Measurements from ENCODE around the gene CCDC182. TPM values are rescaled to one million over a fixed set of nuclear protein-coding genes. Genes with fewer than 3 reads are reported as not detected.

Gene CCDC182
- total and polyA plus RNA-seq, 2 of the 13 experiments (the other 11 are each of a cell fraction or from before 2014, with no cell fraction given) = not detected

DNA sequence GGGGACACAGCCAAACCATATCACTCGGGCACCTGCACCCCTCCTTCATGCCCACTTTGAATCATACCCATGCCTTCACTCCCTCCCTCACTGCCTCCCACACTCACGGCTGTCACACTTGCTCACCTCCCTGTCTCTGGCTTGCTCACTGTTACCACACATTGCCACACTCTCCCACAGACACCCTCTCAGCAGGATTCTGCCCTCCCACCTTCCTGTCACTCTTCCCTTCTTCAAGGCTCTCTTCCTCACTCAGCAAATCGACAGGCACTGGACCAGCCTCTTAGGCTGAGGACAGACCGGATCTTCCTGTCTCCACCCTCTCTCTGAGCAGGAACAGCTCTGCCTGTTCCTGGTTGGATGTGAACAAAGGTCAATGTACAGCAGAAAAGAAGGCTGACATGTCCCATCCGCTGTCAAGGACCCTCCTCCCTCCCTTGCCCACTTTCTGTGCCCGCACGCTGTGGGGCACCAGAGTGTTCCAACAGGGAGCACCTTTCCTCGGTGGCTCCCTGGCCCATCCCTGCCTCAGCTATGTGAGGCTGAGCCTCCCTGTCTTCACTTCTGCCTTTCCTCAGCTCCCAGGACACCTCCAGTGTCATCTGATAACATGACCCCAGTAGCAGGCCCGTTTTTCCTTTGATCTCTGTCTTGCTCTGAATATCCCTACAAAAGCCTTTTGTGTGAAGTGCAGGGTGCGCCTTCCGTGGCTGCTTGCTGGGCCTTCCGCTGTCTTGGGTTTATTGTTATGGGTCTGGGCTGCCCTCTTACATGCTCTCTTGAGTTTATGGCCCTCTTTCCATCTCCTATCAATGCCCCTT lies 47.0 kb downstream of the CCDC182 start (continued):
- TF ChIP-seq, protein P1, sequence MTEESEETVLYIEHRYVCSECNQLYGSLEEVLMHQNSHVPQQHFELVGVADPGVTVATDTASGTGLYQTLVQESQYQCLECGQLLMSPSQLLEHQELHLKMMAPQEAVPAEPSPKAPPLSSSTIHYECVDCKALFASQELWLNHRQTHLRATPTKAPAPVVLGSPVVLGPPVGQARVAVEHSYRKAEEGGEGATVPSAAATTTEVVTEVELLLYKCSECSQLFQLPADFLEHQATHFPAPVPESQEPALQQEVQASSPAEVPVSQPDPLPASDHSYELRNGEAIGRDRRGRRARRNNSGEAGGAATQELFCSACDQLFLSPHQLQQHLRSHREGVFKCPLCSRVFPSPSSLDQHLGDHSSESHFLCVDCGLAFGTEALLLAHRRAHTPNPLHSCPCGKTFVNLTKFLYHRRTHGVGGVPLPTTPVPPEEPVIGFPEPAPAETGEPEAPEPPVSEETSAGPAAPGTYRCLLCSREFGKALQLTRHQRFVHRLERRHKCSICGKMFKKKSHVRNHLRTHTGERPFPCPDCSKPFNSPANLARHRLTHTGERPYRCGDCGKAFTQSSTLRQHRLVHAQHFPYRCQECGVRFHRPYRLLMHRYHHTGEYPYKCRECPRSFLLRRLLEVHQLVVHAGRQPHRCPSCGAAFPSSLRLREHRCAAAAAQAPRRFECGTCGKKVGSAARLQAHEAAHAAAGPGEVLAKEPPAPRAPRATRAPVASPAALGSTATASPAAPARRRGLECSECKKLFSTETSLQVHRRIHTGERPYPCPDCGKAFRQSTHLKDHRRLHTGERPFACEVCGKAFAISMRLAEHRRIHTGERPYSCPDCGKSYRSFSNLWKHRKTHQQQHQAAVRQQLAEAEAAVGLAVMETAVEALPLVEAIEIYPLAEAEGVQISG (CRISPR knock-in tag; IDR thresholded peaks at IDR 0.05) = peak; percentile 69; the same call in 1 of the 2 replicates
- no peak for TF ChIP-seq ARNT (IDR thresholded peaks at IDR 0.05)
- no peak for TF ChIP-seq SP2 (CRISPR knock-in tag; IDR thresholded peaks at IDR 0.05)
- TF ChIP-seq SMAD9 (CRISPR knock-in tag; IDR thresholded peaks at IDR 0.05) = no peak
- peak; percentile 85 for TF ChIP-seq HNF4A (CRISPR knock-in tag; IDR thresholded peaks at IDR 0.05)
- TF ChIP-seq ZNF263 (CRISPR knock-in tag; IDR thresholded peaks at IDR 0.05) = peak; percentile 96
- TF ChIP-seq ZZZ3 (CRISPR knock-in tag; IDR thresholded peaks at IDR 0.05; ENCODE audit: borderline replicate concordance) = 0 out of 2 replicates have a peak, but pooled peaks have one; percentile 46
- peak; percentile 72 for TF ChIP-seq BRD4 (CRISPR knock-in tag; IDR thresholded peaks at IDR 0.05)
- TF ChIP-seq SKIL (CRISPR knock-in tag; IDR thresholded peaks at IDR 0.05; ENCODE audit: borderline replicate concordance) = 0 out of 2 replicates have a peak, but pooled peaks have one; percentile 15
- peak; percentile 77 for TF ChIP-seq GATAD2A (CRISPR knock-in tag; IDR thresholded peaks at IDR 0.05)
- no peak for TF ChIP-seq SOX6 (IDR thresholded peaks at IDR 0.05)
- peak; percentile 82 for TF ChIP-seq SOX6 (CRISPR knock-in tag; IDR thresholded peaks at IDR 0.05)
- TF ChIP-seq RXRB (CRISPR knock-in tag; IDR thresholded peaks at IDR 0.05; ENCODE audit: borderline replicate concordance) = peak; percentile 67
- TF ChIP-seq PATZ1 (CRISPR knock-in tag; IDR thresholded peaks at IDR 0.05) = peak; percentile 54
- TF ChIP-seq ZSCAN9 (CRISPR knock-in tag; IDR thresholded peaks at IDR 0.05; ENCODE audit: borderline replicate concordance) = 0 out of 2 replicates have a peak, but pooled peaks have one; percentile 50
- TF ChIP-seq KAT8 (CRISPR knock-in tag; IDR thresholded peaks at IDR 0.05) = peak; percentile 88
- no peak for TF ChIP-seq ZNF850 (CRISPR knock-in tag; conservative IDR thresholded peaks at IDR 0.05)
- no peak for TF ChIP-seq TAF15 (IDR thresholded peaks at IDR 0.05; ENCODE audit: low read depth, low read length, poor library complexity, severe bottlenecking)
- peak; percentile 84 for TF ChIP-seq TCF7 (IDR thresholded peaks at IDR 0.05; ENCODE audit: low read depth)
- 0 out of 2 replicates have a peak, but pooled peaks have one; percentile 50 for TF ChIP-seq ZNF605 (CRISPR knock-in tag; IDR thresholded peaks at IDR 0.05)
- no peak for TF ChIP-seq ZNF484 (CRISPR knock-in tag; IDR thresholded peaks at IDR 0.05; ENCODE audit: borderline replicate concordance, low read depth)
- 0 out of 2 replicates have a peak, but pooled peaks have one; percentile 38 for TF ChIP-seq ZBTB7B (CRISPR knock-in tag; IDR thresholded peaks at IDR 0.05)
- 0 out of 2 replicates have a peak, but pooled peaks have one; percentile 46 for TF ChIP-seq REPIN1 (CRISPR knock-in tag; IDR thresholded peaks at IDR 0.05; ENCODE audit: borderline replicate concordance, low read depth)
- peak; percentile 69 for TF ChIP-seq PHF20 (CRISPR knock-in tag; IDR thresholded peaks at IDR 0.05)
- peak; percentile 89; the same call in 1 of the 2 replicates for TF ChIP-seq ETV5 (CRISPR knock-in tag; IDR thresholded peaks at IDR 0.05; ENCODE audit: borderline replicate concordance)

All from HepG2 (cell line).